A673 (cell line): ENCODE data around the gene KCNAB2. TPM values are rescaled to one million over a fixed set of nuclear protein-coding genes. Genes with fewer than 3 reads are reported as not detected.

Experiments used
- BruUV-seq: library from RNA; stranded (reverse); fragments of 400-500 nt; replicated peaks from 2 replicates; lab custom pipeline; 2021; lab: Mats Ljungman, UMichigan
- CTCF ChIA-PET: fragments of 300-600 bp; sonication (Branson Sonifier 250); formaldehyde crosslinking; loops from one replicate; lab custom pipeline; 2022; ENCODE audit warnings: antibody characterized with exemption; lab: Charles Lee
- POLR2A ChIA-PET: fragments of 300-600 bp; sonication (Branson Sonifier 250); formaldehyde crosslinking; loops from one replicate; lab custom pipeline; 2022; ENCODE audit warnings: antibody characterized with exemption; ENCODE audit not compliant: low non-redundant PET; lab: Charles Lee
- DNase-seq: peaks from one replicate; pipeline ENCODE4 v3.0.0-alpha.2; 2015; ENCODE audit warnings: low spot score
- H3K27ac ChIP-seq: fragments of 200-600 bp; sonication (generic); 2 replicates; pipeline ENCODE4 v1.5.1; 2016; ENCODE audit warnings: mixed run types, low read depth, mild to moderate bottlenecking, mixed read lengths, antibody characterized with exemption, low read length; ENCODE audit not compliant: poor library complexity, severe bottlenecking
- H3K27me3 ChIP-seq: fragments of 200-600 bp; sonication (generic); replicated peaks from 2 replicates; pipeline ENCODE4 v1.6.1; 2017; ENCODE audit warnings: mixed run types, low read depth, mild to moderate bottlenecking, mixed read lengths, antibody characterized with exemption, low read length; ENCODE audit not compliant: insufficient read depth, poor library complexity
- H3K36me3 ChIP-seq: fragments of 200-600 bp; sonication (generic); 2 replicates; pipeline ENCODE4 v1.6.1; 2016; ENCODE audit warnings: mixed run types, mild to moderate bottlenecking, mixed read lengths, antibody characterized with exemption, low read length; ENCODE audit not compliant: insufficient read depth, poor library complexity, severe bottlenecking
- H3K4me1 ChIP-seq: fragments of 200-600 bp; sonication (generic); 2 replicates; pipeline ENCODE4 v1.6.1; 2017; ENCODE audit warnings: mixed run types, mild to moderate bottlenecking, mixed read lengths, antibody characterized with exemption, low read length; ENCODE audit not compliant: insufficient read depth, poor library complexity, severe bottlenecking
- H3K4me3 ChIP-seq: fragments of 200-600 bp; sonication (generic); 2 replicates; pipeline ENCODE4 v1.5.1; 2016; ENCODE audit warnings: low read depth, mixed run types, mild to moderate bottlenecking, mixed read lengths, low read length; ENCODE audit not compliant: poor library complexity, severe bottlenecking
- H3K9me3 ChIP-seq: fragments of 200-600 bp; sonication (generic); 2 replicates; pipeline ENCODE4 v1.6.1; 2016; ENCODE audit warnings: mixed run types, low read depth, mild to moderate bottlenecking, mixed read lengths, antibody characterized with exemption, low read length; ENCODE audit not compliant: poor library complexity, severe bottlenecking
- CTCF ChIP-seq: fragments of 300-800, 200-600 bp; sonication (generic); conservative IDR thresholded peaks from 2 replicates; pipeline ENCODE4 v1.5.1; 2017; ENCODE audit warnings: low read depth, mild to moderate bottlenecking, antibody characterized with exemption, low read length, moderate library complexity, mixed read lengths
- EZH2 ChIP-seq: fragments of 200-600 bp; sonication (generic); IDR thresholded peaks from 2 replicates; pipeline ENCODE4 v1.6.1; 2017; ENCODE audit warnings: borderline replicate concordance, low read depth, mild to moderate bottlenecking, mixed read lengths, antibody characterized with exemption, low read length; ENCODE audit not compliant: poor library complexity, severe bottlenecking
- intact Hi-C: fragments of 100-400 bp; cut with micrococcal nuclease; formaldehyde crosslinking; loops from one replicate; pipeline ENCODE4 v1.10.0; 2022; ENCODE audit not compliant: unreplicated experiment
- total RNA-seq: library from RNA; stranded (reverse); gene quantifications from 2 replicates; pipeline ENCODE4 v1.2.3, GENCODE V29; 2021

The KCNAB2 gene
- total RNA-seq, 1 experiment from 2014 or later, result 6.4 TPM

GRCh38 chr1:6053206-6053546, 7.5 kb downstream of the KCNAB2 start:
- intact Hi-C loops, result loop anchor here (1.0 to 5.0 kb wide), 2 partner anchors 129 to 193 kb away; partner anchors contain the start of gene CHD5
- POLR2A ChIA-PET, result no interaction called here

GRCh38 chr1:6054596-6054995, 8.9 kb downstream of the KCNAB2 start:
- POLR2A ChIA-PET, result no interaction called here
- Histone ChIP-seq H3K9me3 (no peaks in the 10 kb centered on the region), H3K27me3 (no peaks in the 10 kb centered on the region), H3K4me3 (no peak overlapping the region), H3K4me1 (no peaks in the 10 kb centered on the region), H3K27ac (no peak overlapping the region), H3K36me3 (no peaks in the 10 kb centered on the region)
- no peak for DNase-seq
- TF ChIP-seq CTCF (no peak), EZH2 (no peak)
- no TSS peak for BruUV-seq
- CTCF ChIA-PET, result no interaction called here
- intact Hi-C loops, result loop anchor here (5.0 kb wide), 1 partner anchor 128 kb away; the partner anchor contains the start of gene CHD5

More at GRCh38 chr1:6053206-6053546, 7.5 kb downstream of the KCNAB2 start:
- CTCF ChIA-PET, result interaction anchor here (0.7 to 1.8 kb wide), 5 partner anchors 15 to 192 kb away, joined by 3 to 23 read pairs (median 6); no protein-coding TSS in a partner anchor
- H3K27ac ChIP-seq, result no peak overlapping the region
- no TSS peak for BruUV-seq
- no peaks in the 10 kb centered on the region for H3K36me3 ChIP-seq
- no peak for DNase-seq
- H3K27me3 ChIP-seq, result no peaks in the 10 kb centered on the region
- H3K4me3 ChIP-seq, result no peak overlapping the region
- H3K9me3 ChIP-seq, result no peaks in the 10 kb centered on the region
- H3K4me1 ChIP-seq, result no peaks in the 10 kb centered on the region
- TF ChIP-seq CTCF (no peak; the same call in 1 of the 2 replicates), EZH2 (no peak)

GRCh38 chr1:6056572-6056948, 10.9 kb downstream of the KCNAB2 start:
- intact Hi-C loops, result no loop called here
- CTCF ChIA-PET, result no interaction called here
- Histone ChIP-seq H3K36me3 (no peaks in the 10 kb centered on the region), H3K4me3 (no peak overlapping the region), H3K9me3 (no peaks in the 10 kb centered on the region), H3K27ac (no peak overlapping the region), H3K27me3 (no peaks in the 10 kb centered on the region), H3K4me1 (no peaks in the 10 kb centered on the region)
- no peak for DNase-seq
- POLR2A ChIA-PET, result no interaction called here
- TF ChIP-seq CTCF (no peak), EZH2 (no peak)
- BruUV-seq, result no TSS peak
